Transverse colon (tissue), 4 donors: Measurements from ENCODE around the gene HBA1. TPM values are rescaled to one million over a fixed set of nuclear protein-coding genes. Genes with fewer than 3 reads are reported as not detected.

Source experiments
- DNase-seq: peaks from one replicate; pipeline ENCODE4 v3.0.0-alpha.2; 2019
- H3K27ac ChIP-seq, 4 donors: fragments of 200-600 bp; sonication (generic); 2 replicates each; pipeline ENCODE4 v1.5.1; 2016 to 2018; ENCODE audit warnings: inconsistent platforms in 4 of 4
- H3K27me3 ChIP-seq: fragments of 200-600 bp; sonication (generic); 2 replicates; pipeline ENCODE4 v1.5.1; 2017; ENCODE audit warnings: inconsistent platforms
- H3K36me3 ChIP-seq, 4 donors: fragments of 200-600 bp; sonication (generic); 2 replicates each; pipeline ENCODE4 v1.5.1; 2017 to 2019; ENCODE audit warnings: inconsistent platforms in 4 of 4
- H3K4me1 ChIP-seq, 4 donors: fragments of 200-600 bp; sonication (generic); 2 replicates each; pipeline ENCODE4 v1.5.1; 2017 to 2020; ENCODE audit warnings: inconsistent platforms in 4 of 4
- H3K4me3 ChIP-seq, 4 donors: fragments of 200-600 bp; sonication (generic); 1 replicate in 1 of 4; 2 replicates in 3 of 4; pipeline versions ENCODE4 v1.5.1 to v1.6.1; 2017 to 2019; ENCODE audit warnings: inconsistent platforms in 4 of 4
- H3K9me3 ChIP-seq, 2 donors: fragments of 200-600 bp; sonication (generic); 2 replicates each; pipeline ENCODE4 v1.5.1; 2017 to 2019; ENCODE audit warnings: inconsistent platforms in 2 of 2
- CTCF ChIP-seq, 5 experiments: fragments of 200-600 bp in 3 of 5; fragments of 450-650 bp in 2 of 5; sonication (generic) in 3 of 5; IDR thresholded peaks; 1 replicate in 2 of 5; 2 replicates in 3 of 5; pipeline ENCODE4 v1.5.1; 2016 to 2017; ENCODE audit warnings: antibody characterized with exemption in 5 of 5, inconsistent platforms in 3 of 5, mild to moderate bottlenecking in 2 of 5, moderate library complexity in 1 of 5
- EP300 ChIP-seq: sonication (generic); formaldehyde crosslinking; IDR thresholded peaks from one replicate; pipeline ENCODE4 v1.6.1; 2017; ENCODE audit warnings: antibody characterized with exemption, low read depth
- POLR2A ChIP-seq: fragments of 450-650 bp; IDR thresholded peaks from one replicate; pipeline ENCODE4 v1.6.1; 2016; ENCODE audit warnings: antibody characterized with exemption, mild to moderate bottlenecking, moderate library complexity
- POLR2AphosphoS5 ChIP-seq, 3 donors: sonication (generic); formaldehyde crosslinking; IDR thresholded peaks; one replicate each; pipeline ENCODE4 v1.6.1; 2016; ENCODE audit warnings: antibody characterized with exemption in 3 of 3
- WGBS, 2 donors: methylation state at CpG; one replicate each; pipeline ENCODE4 v1.1.5; 2018; ENCODE audit warnings: low coverage in 1 of 2; 5-methylcytosine and 5-hydroxymethylcytosine counted together
- in situ Hi-C, 4 donors: fragments of 200-750 bp; cut with MboI; loops; one replicate each; pipeline versions ENCODE4 v1.15.0 to v1.15.1; 2017; ENCODE audit warnings: low sequenced_read_pairs in 3 of 4, low pct_ligation_motif_present in 1 of 4, low pct_unique_long_range_greater_than_20kb in 1 of 4
- intact Hi-C: fragments of 100-400 bp; cut with DNase I; formaldehyde crosslinking; loops from one replicate; pipeline ENCODE4 v1.15.1; 2023; ENCODE audit warnings: low total_unique reads
- total RNA-seq, 4 donors: library from RNA; depleted of rRNA; stranded (reverse); fragments of >200 nt; gene quantifications; one replicate each; pipeline ENCODE4 v1.1.0, GENCODE V29; 2016

Gene HBA1
- total RNA-seq, 4 donors from 2014 or later = 4.4 TPM; not detected in 3

GRCh38 chr16:185213-185612 lies 8.7 kb downstream of the HBA1 start:
- intact Hi-C loops (no loop called here), in situ Hi-C loops (no loop called here)
- TF ChIP-seq CTCF (IDR thresholded peaks at IDR 0.05) (no peak), EP300 (no peak), POLR2A (no peak), POLR2AphosphoS5 (IDR thresholded peaks at IDR 0.05) (no peak)
- H3K4me3 ChIP-seq = no peak overlapping the region
- peaks cover 11% of the 10 kb centered on the region for H3K27me3 ChIP-seq
- H3K27ac ChIP-seq = no peak overlapping the region
- peaks cover 11 to 16% (median 13%) of the 10 kb centered on the region in 4 donors for H3K4me1 ChIP-seq
- 89 to 93% methylated on average over 6 to 13 of the region's 13 CpGs for WGBS, 2 donors
- H3K9me3 ChIP-seq = no peaks in the 10 kb centered on the region
- peaks cover 0 to 27% (median 12%) of the 10 kb centered on the region in 4 donors for H3K36me3 ChIP-seq
- no peak for DNase-seq

- intact Hi-C loops = no loop called here
- Histone ChIP-seq H3K27ac (no peak overlapping the region), H3K4me3 (no peak overlapping the region), H3K27me3 (peaks cover 7% of the 10 kb centered on the region), H3K4me1 (peaks cover 7 to 11% (median 9%) of the 10 kb centered on the region in 4 donors), H3K9me3 (no peaks in the 10 kb centered on the region), H3K36me3 (peaks cover 0 to 29% (median 12%) of the 10 kb centered on the region in 4 donors)
- 86% methylated on average over 10 of the region's 11 CpGs; no CpG with 5 or more reads in 1 of the 2 donors for WGBS, 2 donors
- in situ Hi-C loops = no loop called here
- DNase-seq = no peak
- TF ChIP-seq EP300 (no peak), POLR2A (no peak), POLR2AphosphoS5 (IDR thresholded peaks at IDR 0.05) (no peak), CTCF (IDR thresholded peaks at IDR 0.05) (no peak)
Observed at GRCh38 chr16:185691-186090, 9.2 kb downstream of the HBA1 start.

- Histone ChIP-seq H3K4me3 (no peak overlapping the region), H3K4me1 (no peaks in the 10 kb centered on the region), H3K9me3 (no peaks in the 10 kb centered on the region), H3K36me3 (peaks cover 0 to 38% (median 17%) of the 10 kb centered on the region in 4 donors), H3K27ac (no peak overlapping the region), H3K27me3 (no peaks in the 10 kb centered on the region)
- intact Hi-C loops = no loop called here
- in situ Hi-C loops = no loop called here
- no peak for DNase-seq
- WGBS, 2 donors = 71 to 86% methylated on average over 1 to 8 of the region's 8 CpGs
- TF ChIP-seq EP300 = no peak
- TF ChIP-seq POLR2A = no peak
- TF ChIP-seq CTCF (IDR thresholded peaks at IDR 0.05) = no peak
- no peak for TF ChIP-seq POLR2AphosphoS5 (IDR thresholded peaks at IDR 0.05)
Observed at GRCh38 chr16:187330-187729, 10.8 kb downstream of the HBA1 start.

GRCh38 chr16:188674-189073 lies 12.2 kb downstream of the HBA1 start:
- TF ChIP-seq POLR2AphosphoS5 (IDR thresholded peaks at IDR 0.05) = no peak
- TF ChIP-seq POLR2A = no peak
- TF ChIP-seq CTCF (IDR thresholded peaks at IDR 0.05) = no peak
- TF ChIP-seq EP300 = no peak
- no peak for DNase-seq
- in situ Hi-C loops = no loop called here
- no peaks in the 10 kb centered on the region for H3K27me3 ChIP-seq
- no peaks in the 10 kb centered on the region for H3K4me1 ChIP-seq
- H3K4me3 ChIP-seq = no peak overlapping the region
- H3K9me3 ChIP-seq = no peaks in the 10 kb centered on the region
- H3K27ac ChIP-seq = no peak overlapping the region
- intact Hi-C loops = no loop called here
- WGBS, 2 donors = 69 to 76% methylated on average over 8 of the region's 8 CpGs
- peaks cover 0 to 52% (median 23%) of the 10 kb centered on the region in 4 donors for H3K36me3 ChIP-seq
